ENCODE results near the gene ASH1L. TPM values are rescaled to one million over a fixed set of nuclear protein-coding genes. Genes with fewer than 3 reads are reported as not detected.

Gene ASH1L
- total RNA-seq, 1 experiment from 2014 or later: 30.5 TPM

GRCh38 chr1:155522069-155522468 lies 40.5 kb downstream of the ASH1L start (continued):
- no peak for TF ChIP-seq TCF7L2 (IDR thresholded peaks at IDR 0.05; ENCODE audit: borderline replicate concordance, extremely low read depth, insufficient read depth, insufficient read length)

DNA sequence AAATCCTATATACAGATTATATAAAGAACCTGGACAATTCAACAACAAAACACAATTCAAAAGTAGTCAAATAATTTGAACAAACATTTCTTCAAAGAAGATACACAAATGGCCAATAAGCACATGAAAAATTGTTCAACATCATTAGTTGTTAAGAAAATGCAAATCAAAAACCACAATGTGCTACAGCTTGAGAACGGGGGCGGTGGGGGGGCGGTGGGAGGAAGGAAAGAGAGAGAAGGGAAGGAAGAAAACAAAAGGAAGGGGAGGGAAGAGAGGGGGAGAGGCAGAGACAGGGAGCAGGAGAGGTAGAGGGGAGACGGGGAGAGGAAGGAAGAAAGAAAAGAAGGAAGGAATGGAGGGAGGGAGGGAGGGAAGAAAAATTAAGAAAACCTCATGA lies 44.1 kb downstream of the ASH1L start:
- Histone ChIP-seq H3K36me3 (ENCODE audit: control insufficient read depth in 1 of 2, insufficient read depth in 2 of 2, low read length in 2 of 2) (no peaks in the 10 kb centered on the region), H3K4me3 (replicated peaks in 1 of 2; ENCODE audit: low read depth in 1 of 2, low read length in 2 of 2) (no peak overlapping the region), H3K9me3 (ENCODE audit: control insufficient read depth in 1 of 2, insufficient read depth in 1 of 2, low read depth in 1 of 2, low read length in 2 of 2) (no peaks in the 10 kb centered on the region), H3K4me1 (ENCODE audit: control insufficient read depth in 1 of 2, insufficient read depth in 2 of 2, low read length in 2 of 2) (no peaks in the 10 kb centered on the region), H4K20me1 (ENCODE audit: insufficient read depth) (peaks cover 5% of the 10 kb centered on the region; the same call in 1 of the 2 replicates), H3K27me3 (ENCODE audit: insufficient read depth, low read length) (no peaks in the 10 kb centered on the region), H2AFZ (ENCODE audit: low read depth, low read length, poor library complexity, severe bottlenecking) (no peak overlapping the region), H3K4me2 (ENCODE audit: low read length) (no peak overlapping the region), H3K27ac (ENCODE audit: low read depth, low read length) (no peak overlapping the region), H3K79me2 (ENCODE audit: insufficient read depth, low read length) (peaks cover 83% of the 10 kb centered on the region), H3K9ac (ENCODE audit: low read length) (no peak overlapping the region), H3K9me2 (ENCODE audit: insufficient read depth) (no peaks in the 10 kb centered on the region)
- no peak for DNase-seq (ENCODE audit: low read depth, low spot score)
- CTCF ChIA-PET: no interaction called here
- POLR2A ChIA-PET: no interaction called here
- no peak for ATAC-seq
- BruUV-seq (replicated peaks): no TSS peak
- TF ChIP-seq SP1 (IDR thresholded peaks at IDR 0.05; ENCODE audit: low read depth) (no peak), RAD21 (IDR thresholded peaks at IDR 0.05; ENCODE audit: low read depth) (no peak), JUND (IDR thresholded peaks at IDR 0.05) (no peak), YY1 (IDR thresholded peaks at IDR 0.05; ENCODE audit: extremely low read depth, insufficient replicate concordance, low read depth, low read length) (no peak), ELF1 (IDR thresholded peaks at IDR 0.05; ENCODE audit: borderline replicate concordance, low read depth) (no peak), EZH2 (IDR thresholded peaks at IDR 0.05) (no peak), REST (IDR thresholded peaks at IDR 0.05; ENCODE audit: low read depth) (no peak), ZFX (IDR thresholded peaks at IDR 0.05) (no peak), ZNF274 (IDR thresholded peaks at IDR 0.05; ENCODE audit: low read depth, low read length) (no peak), SIN3A (IDR thresholded peaks at IDR 0.05; ENCODE audit: low read depth) (no peak), EZH2phosphoT487 (IDR thresholded peaks at IDR 0.05; ENCODE audit: borderline replicate concordance) (no peak), POLR2A (IDR thresholded peaks at IDR 0.05; ENCODE audit: borderline replicate concordance, extremely low read depth, insufficient read depth, insufficient read length) (no peak), SRF (IDR thresholded peaks at IDR 0.05; ENCODE audit: low read depth) (no peak), CEBPB (IDR thresholded peaks at IDR 0.05; ENCODE audit: low read depth) (no peak), CBX3 (IDR thresholded peaks at IDR 0.05; ENCODE audit: low read depth) (no peak), TCF7L2 (IDR thresholded peaks at IDR 0.05; ENCODE audit: borderline replicate concordance, extremely low read depth, insufficient read depth, insufficient read length) (no peak)
- TF ChIP-seq, protein P1, sequence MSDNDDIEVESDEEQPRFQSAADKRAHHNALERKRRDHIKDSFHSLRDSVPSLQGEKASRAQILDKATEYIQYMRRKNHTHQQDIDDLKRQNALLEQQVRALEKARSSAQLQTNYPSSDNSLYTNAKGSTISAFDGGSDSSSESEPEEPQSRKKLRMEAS (IDR thresholded peaks at IDR 0.05): no peak
- TF ChIP-seq, protein P2, sequence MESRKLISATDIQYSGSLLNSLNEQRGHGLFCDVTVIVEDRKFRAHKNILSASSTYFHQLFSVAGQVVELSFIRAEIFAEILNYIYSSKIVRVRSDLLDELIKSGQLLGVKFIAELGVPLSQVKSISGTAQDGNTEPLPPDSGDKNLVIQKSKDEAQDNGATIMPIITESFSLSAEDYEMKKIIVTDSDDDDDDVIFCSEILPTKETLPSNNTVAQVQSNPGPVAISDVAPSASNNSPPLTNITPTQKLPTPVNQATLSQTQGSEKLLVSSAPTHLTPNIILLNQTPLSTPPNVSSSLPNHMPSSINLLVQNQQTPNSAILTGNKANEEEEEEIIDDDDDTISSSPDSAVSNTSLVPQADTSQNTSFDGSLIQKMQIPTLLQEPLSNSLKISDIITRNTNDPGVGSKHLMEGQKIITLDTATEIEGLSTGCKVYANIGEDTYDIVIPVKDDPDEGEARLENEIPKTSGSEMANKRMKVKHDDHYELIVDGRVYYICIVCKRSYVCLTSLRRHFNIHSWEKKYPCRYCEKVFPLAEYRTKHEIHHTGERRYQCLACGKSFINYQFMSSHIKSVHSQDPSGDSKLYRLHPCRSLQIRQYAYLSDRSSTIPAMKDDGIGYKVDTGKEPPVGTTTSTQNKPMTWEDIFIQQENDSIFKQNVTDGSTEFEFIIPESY (IDR thresholded peaks at IDR 0.05; ENCODE audit: extremely low read depth, insufficient replicate concordance, low read length): no peak
- RAD21 ChIA-PET (ENCODE audit: low non-redundant PET in 1 of 2, low total read pairs in 2 of 2, uncharacterized antibody in 2 of 2, unreplicated experiment in 2 of 2): no interaction called here
- intact Hi-C loops (cut with micrococcal nuclease): no loop called here

Measured in HCT116 (cell line).